Endodermal cell (in vitro differentiated cells): ENCODE measurements around the gene ZNF689. TPM values are rescaled to one million over a fixed set of nuclear protein-coding genes. Genes with fewer than 3 reads are reported as not detected.
A peak's percentile ranks its signal among the peaks of the same experiment; 100 is the strongest.

ENCODE experiments used
- DNase-seq: peaks from one replicate; pipeline ENCODE4 v3.0.0-alpha.2; 2017
- H3K27ac ChIP-seq: 2 replicates; pipeline ENCODE4 v1.5.1; 2013; ENCODE audit warnings: mild to moderate bottlenecking, low read depth, low read length, moderate library complexity
- H3K27me3 ChIP-seq: 2 replicates; pipeline ENCODE4 v1.6.1; 2013; ENCODE audit warnings: mild to moderate bottlenecking, low read length, moderate library complexity; ENCODE audit not compliant: insufficient read depth, control insufficient read depth, poor library complexity, severe bottlenecking
- H3K36me3 ChIP-seq: 2 replicates; pipeline ENCODE4 v1.7.0; 2013; ENCODE audit warnings: mild to moderate bottlenecking, low read length, moderate library complexity; ENCODE audit not compliant: control insufficient read depth, insufficient read depth
- H3K4me1 ChIP-seq: one replicate; pipeline ENCODE4 v1.7.0; 2013; ENCODE audit warnings: low read length; ENCODE audit not compliant: control insufficient read depth, insufficient read depth
- H3K4me3 ChIP-seq: 2 replicates; pipeline ENCODE4 v1.5.1; 2013; ENCODE audit warnings: mild to moderate bottlenecking, low read length, moderate library complexity
- H3K9ac ChIP-seq: 2 replicates; pipeline ENCODE4 v1.6.1; 2013; ENCODE audit warnings: mild to moderate bottlenecking, low read length, moderate library complexity; ENCODE audit not compliant: poor library complexity, severe bottlenecking; ENCODE audit errors: extremely low read depth
- H3K9me3 ChIP-seq: 2 replicates; pipeline ENCODE4 v1.6.1; 2013; ENCODE audit warnings: mild to moderate bottlenecking, low read length, moderate library complexity; ENCODE audit not compliant: control insufficient read depth
- H3K27ac Mint-ChIP-seq: 2 replicates; pipeline ENCODE4 v1.8.0; 2020; ENCODE audit warnings: mixed read lengths
- H3K27me3 Mint-ChIP-seq: 2 replicates; pipeline ENCODE4 v1.8.0; 2021; ENCODE audit warnings: mild to moderate bottlenecking, mixed read lengths; ENCODE audit not compliant: insufficient read depth
- H3K36me3 Mint-ChIP-seq: 2 replicates; pipeline ENCODE4 v1.8.0; 2020; ENCODE audit warnings: low read depth, mixed read lengths
- H3K4me1 Mint-ChIP-seq: 2 replicates; pipeline ENCODE4 v1.8.0; 2020; ENCODE audit warnings: mixed read lengths
- H3K4me3 Mint-ChIP-seq: 2 replicates; pipeline ENCODE4 v1.8.0; 2020; ENCODE audit warnings: mild to moderate bottlenecking, moderate library complexity, mixed read lengths
- H3K9me3 Mint-ChIP-seq: 2 replicates; pipeline ENCODE4 v1.8.0; 2020; ENCODE audit warnings: mild to moderate bottlenecking, mixed read lengths
- WGBS, 2 experiments: methylation state at CpG; one replicate each; pipeline versions ENCODE4 v1.1.5 to v1.1.7; 2013; ENCODE audit warnings: missing lambda C conversion rate in 2 of 2, mixed read lengths in 1 of 2; ENCODE audit not compliant: insufficient coverage in 1 of 2, insufficient read length in 1 of 2; 5-methylcytosine and 5-hydroxymethylcytosine counted together
- total RNA-seq, 2 donors: library from RNA; stranded (reverse); fragmentation: NEBNext Ultra II Directional in 1 of 2; extraction: Animal tissue kit (Norgen Biotek cat#: 25700) in 1 of 2; gene quantifications; 2 replicates in 1 of 2; 3 replicates in 1 of 2; pipeline ENCODE4 v1.2.1, GENCODE V29; 2021
- TF ChIP-seq, protein P1 (sequence below): fragments of 200-600 bp; sonication (generic); conservative IDR thresholded peaks from 2 replicates; pipeline ENCODE4 v1.5.0; 2021; ENCODE audit warnings: antibody characterized with exemption, mild to moderate bottlenecking

ZNF689 gene
- total RNA-seq, 2 donors from 2014 or later, result 13.0 to 15.8 TPM

DNA sequence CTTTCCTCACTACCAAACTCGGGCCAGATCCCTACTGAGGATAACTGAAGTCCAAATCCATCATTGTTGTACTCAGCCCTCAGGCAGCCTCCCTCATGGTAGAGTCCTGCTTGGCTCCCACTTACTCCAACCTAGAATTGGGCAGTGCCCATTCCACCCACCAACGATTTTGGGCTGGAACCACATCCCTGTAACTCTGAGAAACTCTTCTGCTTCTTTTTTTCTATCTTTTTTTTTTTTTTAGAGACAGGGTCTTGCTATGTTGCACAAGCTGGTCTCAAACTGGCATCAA is 41.8 kb upstream of the ZNF689 start:
- H3K36me3 ChIP-seq, result peaks cover 20% of the 10 kb centered on the region
- DNase-seq, result no peak
- Mint-ChIP-seq H3K9me3 (no peaks in the 10 kb centered on the region), H3K27ac (no peak overlapping the region), H3K27me3 (peaks cover 33% of the 10 kb centered on the region), H3K4me3 (peak overlapping the region; percentile 88), H3K36me3 (peaks cover 20% of the 10 kb centered on the region), H3K4me1 (peaks cover 8% of the 10 kb centered on the region)
- no peak overlapping the region for H3K27ac ChIP-seq
- no peaks in the 10 kb centered on the region for H3K27me3 ChIP-seq
- H3K4me3 ChIP-seq, result peak overlapping the region; percentile 85
- WGBS, 2 experiments, result 47 to 50% methylated on average over 2 of the region's 2 CpGs
- H3K9me3 ChIP-seq, result no peaks in the 10 kb centered on the region
- peak overlapping the region; percentile 13 for H3K9ac ChIP-seq
- TF ChIP-seq, protein P1, sequence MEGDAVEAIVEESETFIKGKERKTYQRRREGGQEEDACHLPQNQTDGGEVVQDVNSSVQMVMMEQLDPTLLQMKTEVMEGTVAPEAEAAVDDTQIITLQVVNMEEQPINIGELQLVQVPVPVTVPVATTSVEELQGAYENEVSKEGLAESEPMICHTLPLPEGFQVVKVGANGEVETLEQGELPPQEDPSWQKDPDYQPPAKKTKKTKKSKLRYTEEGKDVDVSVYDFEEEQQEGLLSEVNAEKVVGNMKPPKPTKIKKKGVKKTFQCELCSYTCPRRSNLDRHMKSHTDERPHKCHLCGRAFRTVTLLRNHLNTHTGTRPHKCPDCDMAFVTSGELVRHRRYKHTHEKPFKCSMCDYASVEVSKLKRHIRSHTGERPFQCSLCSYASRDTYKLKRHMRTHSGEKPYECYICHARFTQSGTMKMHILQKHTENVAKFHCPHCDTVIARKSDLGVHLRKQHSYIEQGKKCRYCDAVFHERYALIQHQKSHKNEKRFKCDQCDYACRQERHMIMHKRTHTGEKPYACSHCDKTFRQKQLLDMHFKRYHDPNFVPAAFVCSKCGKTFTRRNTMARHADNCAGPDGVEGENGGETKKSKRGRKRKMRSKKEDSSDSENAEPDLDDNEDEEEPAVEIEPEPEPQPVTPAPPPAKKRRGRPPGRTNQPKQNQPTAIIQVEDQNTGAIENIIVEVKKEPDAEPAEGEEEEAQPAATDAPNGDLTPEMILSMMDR, result no peak
- H3K4me1 ChIP-seq, result no peaks in the 10 kb centered on the region

DNA sequence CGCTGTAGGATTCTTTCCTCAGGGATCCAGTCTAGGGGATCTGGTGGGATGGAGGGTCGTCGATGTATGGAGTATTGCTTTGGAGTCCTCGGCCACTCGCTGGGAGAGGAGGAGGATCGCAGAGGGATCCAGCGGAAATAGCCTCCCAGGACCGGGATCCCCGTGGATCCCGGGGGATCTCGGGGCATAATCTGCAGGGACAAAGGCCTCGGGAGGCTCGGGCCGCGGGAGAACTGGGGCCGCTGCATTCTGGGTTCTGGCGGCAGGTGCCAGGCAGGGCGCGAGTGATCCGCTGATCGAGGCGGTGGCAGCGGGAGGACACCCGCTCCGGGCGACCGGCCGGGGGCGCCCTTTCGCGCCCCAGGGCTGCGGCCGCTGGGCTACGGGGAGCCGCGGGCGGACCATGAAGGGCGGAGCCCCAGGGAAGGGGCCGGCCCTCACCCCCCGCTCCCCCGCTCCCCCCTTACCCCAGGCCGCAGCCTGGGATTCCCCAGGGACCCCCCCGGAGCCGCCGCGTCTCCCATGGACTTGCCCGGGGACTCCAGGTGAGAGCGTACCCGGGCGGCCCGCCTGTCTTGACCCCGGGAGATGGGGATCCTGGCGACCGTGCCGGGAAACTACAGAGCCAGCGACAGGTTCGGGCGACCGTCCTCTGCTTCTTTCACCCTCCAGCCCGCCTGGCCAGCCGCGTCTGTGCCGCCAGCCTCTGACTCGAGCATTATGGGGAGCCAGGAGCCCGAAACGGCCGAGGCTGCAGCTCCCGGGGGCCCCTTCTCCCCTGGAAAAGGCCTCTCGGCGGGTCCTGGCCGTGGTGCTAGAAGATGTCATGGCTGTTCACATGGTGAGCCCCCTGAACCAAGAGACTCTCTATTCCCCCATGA is 41.2 kb upstream of the ZNF689 start:
- peak overlapping the region; percentile 97 for H3K27ac Mint-ChIP-seq
- H3K9me3 ChIP-seq, result no peaks in the 10 kb centered on the region
- no peaks in the 10 kb centered on the region for H3K4me1 ChIP-seq
- H3K9ac ChIP-seq, result peak overlapping the region; percentile 57
- WGBS, 2 experiments, result 1 to 2% methylated on average over 26 to 69 of the region's 71 CpGs
- peaks cover 5% of the 10 kb centered on the region for H3K27me3 ChIP-seq
- H3K9me3 Mint-ChIP-seq, result no peaks in the 10 kb centered on the region
- TF ChIP-seq, protein P1, result peak; percentile 89
- peaks cover 8% of the 10 kb centered on the region for H3K4me1 Mint-ChIP-seq
- peaks cover 18% of the 10 kb centered on the region for H3K36me3 Mint-ChIP-seq
- peak; percentile 85 for DNase-seq
- peak overlapping the region; percentile 84 for H3K27ac ChIP-seq
- peak overlapping the region; percentile 88 for H3K4me3 Mint-ChIP-seq
- peaks cover 37% of the 10 kb centered on the region for H3K27me3 Mint-ChIP-seq
- peak overlapping the region; percentile 85 for H3K4me3 ChIP-seq
- peaks cover 20% of the 10 kb centered on the region for H3K36me3 ChIP-seq

DNA sequence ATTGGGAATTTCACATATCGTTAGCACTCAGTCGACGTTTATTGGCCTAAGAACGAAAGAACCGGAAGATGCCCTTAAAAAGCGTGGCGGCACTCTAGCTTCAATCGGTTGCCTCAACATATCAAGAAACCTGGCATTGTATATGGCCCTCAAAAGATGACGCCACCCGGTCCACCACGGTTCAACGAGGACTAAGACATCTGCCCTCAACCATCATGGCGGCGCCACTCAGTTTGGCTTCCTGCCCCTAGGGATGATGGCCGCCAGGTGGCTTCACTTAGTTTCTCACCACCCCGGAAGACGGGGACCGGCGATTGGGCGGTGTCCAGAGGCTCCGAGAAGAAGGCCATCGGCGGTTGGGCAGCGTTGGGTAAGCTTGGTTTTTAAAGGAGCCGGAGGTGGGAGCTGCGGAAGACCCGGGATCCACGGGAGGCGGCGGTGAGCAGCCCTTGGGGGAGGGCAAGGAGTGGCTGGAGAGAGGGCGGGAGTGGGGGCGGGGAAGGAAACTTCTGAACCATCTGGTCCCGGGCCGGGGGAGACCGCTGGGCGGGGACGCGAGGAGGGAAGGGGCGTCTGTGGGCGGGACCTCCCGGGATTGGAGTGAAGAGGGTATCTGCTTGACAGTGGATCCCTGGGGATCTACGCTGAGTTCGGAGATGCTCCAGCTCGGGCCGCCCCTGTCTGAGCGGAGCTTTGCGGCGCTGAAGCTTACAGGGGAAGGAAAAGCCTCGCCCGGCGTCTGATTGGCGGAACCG is 40.4 kb upstream of the ZNF689 start, which contains the start of gene PRR14:
Gene PRR14 (plus strand): TSS at position 592 of the 755 bp plus-strand sequence. CDS start 686 bp downstream, outside the sequence.
- Mint-ChIP-seq H3K4me3 (peak within 1 kb of the TSS; percentile 88), H3K4me1 (peaks cover 8% of the 10 kb centered on the region), H3K36me3 (peaks cover 10% of the 10 kb centered on the region), H3K27me3 (peaks cover 42% of the 10 kb centered on the region), H3K9me3 (no peaks in the 10 kb centered on the region), H3K27ac (peak within 1 kb of the TSS; percentile 97)
- peak within 1 kb of the TSS; percentile 57 for H3K9ac ChIP-seq
- H3K27me3 ChIP-seq, result peaks cover 6% of the 10 kb centered on the region
- TF ChIP-seq, protein P1, result no peak
- H3K27ac ChIP-seq, result peak within 1 kb of the TSS; percentile 84
- 7 to 18% methylated on average over 24 to 53 of the region's 53 CpGs for WGBS, 2 experiments
- H3K4me3 ChIP-seq, result peak within 1 kb of the TSS; percentile 85
- no peaks in the 10 kb centered on the region for H3K9me3 ChIP-seq
- DNase-seq, result peak; percentile 100
- peaks cover 14% of the 10 kb centered on the region for H3K36me3 ChIP-seq
- no peaks in the 10 kb centered on the region for H3K4me1 ChIP-seq
